SW480 (cell line): ENCODE results near the gene RIMS1.

ENCODE experiments used
- DNase-seq: peaks from one replicate; pipeline ENCODE4 v3.0.0-alpha.2; 2016; ENCODE audit warnings: low spot score

Gene RIMS1

DNA sequence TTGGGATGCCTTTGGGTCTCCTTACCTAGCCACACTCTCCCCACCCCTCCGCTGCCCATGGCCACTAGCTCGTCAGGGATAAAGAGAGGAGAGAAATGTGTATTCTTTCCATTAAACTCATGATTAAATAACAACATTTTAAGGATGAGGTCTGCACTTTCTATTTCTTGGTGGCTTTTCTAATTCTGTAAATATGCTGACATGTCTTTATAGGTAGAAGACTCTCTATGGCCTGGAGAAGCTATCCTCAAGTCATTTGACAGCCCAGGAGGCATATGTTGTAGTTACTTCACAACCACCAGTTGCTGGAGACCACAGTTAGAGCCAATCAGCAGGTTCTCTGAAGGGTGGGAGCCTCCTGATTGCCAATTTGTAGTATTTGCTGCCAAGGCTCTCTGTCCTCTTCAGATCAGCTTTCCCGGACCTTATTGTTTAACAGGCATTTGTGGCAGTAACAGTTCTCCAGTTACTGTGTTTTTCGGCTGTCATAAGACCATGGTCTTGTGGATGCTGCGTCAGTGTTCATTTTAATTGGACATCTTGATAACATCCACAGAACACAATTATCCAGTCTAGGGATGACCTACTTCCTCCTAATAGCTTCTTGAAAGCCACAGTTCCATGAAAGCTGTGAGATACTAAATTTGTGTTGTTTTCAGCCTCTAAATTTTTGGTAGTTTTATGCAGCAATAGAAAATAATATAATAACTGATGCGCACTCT, 530.6 kb downstream of the RIMS1 start:
- no peak for DNase-seq

DNA sequence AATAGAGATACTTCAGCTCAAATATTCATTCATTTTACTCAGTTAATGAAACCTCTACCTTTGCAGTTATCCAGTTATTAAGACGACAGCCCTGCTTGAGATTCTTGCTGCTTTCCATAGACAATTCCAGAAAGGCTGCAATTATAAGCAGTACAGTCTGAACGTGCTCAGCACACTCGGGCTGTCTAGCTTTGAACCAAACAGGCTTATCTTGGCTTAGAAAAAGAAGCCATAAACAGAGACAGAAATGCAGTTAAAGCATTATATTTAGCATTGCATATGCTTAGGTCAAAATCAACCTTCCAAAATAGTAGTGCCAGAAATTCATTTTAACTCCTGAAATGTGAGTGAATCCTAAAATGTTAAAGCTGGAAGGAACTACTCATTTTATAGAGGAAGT, 531.4 kb downstream of the RIMS1 start:
- no peak for DNase-seq

DNA sequence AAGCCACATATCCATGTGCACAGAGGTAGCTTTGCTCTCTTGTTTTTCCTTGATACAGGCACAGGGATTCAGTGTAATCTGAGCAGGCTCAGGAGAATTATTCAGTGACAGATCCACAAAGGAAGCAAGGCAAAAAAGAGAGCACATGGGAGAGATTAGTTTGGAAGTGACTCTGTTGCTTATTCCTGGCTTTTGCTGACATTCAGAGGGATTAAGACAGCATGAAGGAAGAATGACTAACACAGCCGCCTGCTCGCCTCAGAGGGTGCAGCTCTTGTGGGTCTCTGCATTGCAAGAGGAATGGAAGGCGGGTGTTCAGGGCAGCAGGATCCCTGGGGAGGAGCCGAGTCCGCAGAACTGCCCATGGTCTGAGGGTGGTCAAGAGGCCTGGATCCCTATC, 532.1 kb downstream of the RIMS1 start:
- DNase-seq, result no peak

DNA sequence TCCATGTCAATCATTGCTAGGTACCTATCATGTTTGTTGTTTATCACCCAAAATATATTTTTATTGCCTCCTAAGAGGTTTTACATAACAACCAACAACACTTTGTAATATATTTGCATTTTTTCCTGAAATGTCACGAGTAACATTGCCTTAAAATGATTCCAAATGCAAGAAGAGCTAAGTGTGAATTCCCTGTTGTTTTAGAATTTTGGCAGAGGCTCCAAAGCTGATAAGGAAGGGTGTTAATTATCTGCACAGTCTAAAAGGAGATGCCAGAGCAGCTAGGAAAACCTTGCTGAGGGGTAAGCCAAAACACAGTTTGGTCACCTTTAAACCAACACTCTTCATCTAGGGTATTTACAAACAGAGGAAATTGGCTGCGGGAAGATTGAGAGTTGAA, 533.6 kb downstream of the RIMS1 start:
- DNase-seq, result no peak

DNA sequence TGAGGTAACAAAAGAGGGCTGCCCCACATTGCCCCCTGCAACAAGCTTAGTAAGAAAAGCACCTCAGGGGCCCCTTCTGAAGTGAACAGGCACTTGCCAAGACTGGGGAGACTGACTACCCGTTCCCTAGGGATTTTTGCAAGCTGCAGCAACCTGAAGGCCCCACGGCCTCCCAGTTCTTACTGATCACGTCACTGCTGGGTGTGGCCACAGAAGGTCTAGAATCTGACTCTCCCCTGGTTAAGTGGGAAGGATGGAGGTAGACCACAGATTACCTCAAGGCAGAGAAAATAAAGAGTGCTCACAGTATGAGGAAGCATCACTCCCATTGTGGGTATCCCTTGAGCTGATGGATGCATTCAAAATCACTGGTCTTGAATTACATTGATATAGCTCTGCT, 534.1 kb downstream of the RIMS1 start:
- DNase-seq, result no peak

DNA sequence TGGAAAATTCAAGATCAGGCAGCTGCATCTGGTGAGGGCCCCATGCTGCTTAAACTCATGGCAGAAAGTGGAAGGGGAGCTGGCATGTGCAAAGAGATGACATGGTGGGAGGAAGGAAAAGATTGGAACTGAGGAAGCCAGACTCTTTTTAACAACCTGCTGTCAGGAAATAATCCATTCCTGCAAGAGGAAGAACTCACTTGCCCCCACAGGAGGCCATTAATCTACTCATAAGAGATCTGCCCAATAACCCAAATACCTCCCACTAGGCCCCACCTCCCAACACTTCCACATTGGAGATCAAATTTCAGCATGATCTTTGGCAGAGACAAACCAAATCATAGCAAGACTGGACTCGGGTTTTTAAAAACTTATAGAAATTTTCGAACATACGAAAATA, 535.0 kb downstream of the RIMS1 start:
- DNase-seq, result no peak

DNA sequence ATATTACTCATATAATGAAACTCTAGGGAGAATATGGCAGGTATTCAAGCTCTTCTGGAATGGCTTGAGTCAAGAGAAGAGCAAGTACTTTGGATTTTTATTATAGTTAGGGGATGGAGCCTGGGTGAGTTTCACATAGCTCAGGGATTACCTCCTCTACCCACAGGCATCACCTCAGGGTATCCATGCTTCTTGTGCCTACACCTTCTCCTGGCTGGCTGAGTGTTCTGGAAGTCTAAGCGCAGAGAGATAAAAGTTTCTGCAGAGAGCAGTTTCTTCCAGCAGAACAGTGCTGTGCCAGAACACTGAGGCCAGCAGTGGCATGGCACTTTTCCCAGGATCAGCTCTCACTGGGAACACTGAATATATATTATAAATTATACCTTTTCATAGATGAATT, 535.8 kb downstream of the RIMS1 start:
- no peak for DNase-seq

DNA sequence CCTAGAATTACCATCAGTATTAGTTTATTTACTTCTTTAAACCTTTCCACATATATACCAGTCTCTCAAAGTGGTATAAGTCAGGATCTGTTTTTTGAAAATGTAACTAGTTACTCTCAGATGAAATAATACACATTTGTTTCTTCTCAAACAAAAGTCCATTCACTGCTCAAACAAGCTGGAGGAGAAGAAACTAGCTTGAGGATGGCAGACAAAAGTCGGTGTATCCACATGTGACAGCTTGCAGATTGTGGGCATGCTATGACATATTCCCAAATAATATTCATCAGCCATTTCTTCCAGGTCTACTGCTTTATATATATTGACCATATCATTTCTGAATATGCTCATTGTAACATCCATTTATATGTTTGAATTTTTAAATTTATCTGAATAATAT, 538.1 kb downstream of the RIMS1 start:
- DNase-seq, result no peak

DNA sequence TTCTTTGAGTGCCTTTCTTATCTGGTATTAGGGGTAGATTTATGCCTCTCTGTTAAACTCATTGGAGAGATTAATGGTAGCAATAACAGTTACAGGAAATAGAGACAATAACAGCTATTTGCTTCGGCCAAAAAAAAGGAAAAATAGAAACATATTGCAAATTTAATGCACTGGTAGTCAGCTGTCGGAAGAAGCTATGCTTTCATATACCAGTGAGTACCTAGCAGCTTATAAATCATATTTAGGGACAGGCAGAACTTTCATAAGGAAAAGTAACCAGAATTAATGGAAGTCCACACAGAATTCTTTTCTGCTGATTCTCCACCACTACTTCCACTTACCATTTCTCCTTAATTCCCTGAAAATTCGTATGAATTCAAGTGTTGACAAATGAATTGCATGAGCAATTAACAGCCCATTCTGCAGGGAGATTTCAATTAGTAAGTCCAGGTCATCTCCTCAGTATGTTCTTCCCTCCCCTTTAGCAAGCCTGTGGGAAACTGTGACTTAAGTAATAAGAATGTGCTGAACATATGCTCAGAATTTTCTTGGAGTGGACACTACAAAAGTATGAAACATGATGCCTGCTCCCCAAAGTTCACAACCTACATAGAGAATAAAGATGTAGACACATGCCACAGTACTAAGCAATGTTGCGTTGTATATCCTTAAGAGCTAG, 538.8 kb downstream of the RIMS1 start:
- no peak for DNase-seq

DNA sequence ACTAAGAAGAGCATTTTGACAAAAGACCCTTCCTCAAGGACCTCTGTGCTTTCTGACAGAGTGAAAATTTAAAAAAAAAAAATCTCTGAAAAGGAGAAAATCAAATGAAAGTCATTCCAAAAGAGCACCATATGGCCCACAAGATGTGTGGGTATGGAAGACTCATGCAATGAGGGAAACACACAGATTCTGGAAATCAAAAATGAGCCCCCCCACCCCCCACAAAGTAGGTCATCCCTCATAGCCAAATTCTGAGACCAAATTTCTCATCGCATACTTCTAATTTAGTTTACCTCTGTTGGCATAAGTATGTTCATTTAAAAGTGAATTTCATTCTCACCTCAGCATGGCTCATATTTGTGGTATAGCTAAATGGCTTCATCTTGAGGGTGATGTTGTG, 554.3 kb downstream of the RIMS1 start:
- no peak for DNase-seq

DNA sequence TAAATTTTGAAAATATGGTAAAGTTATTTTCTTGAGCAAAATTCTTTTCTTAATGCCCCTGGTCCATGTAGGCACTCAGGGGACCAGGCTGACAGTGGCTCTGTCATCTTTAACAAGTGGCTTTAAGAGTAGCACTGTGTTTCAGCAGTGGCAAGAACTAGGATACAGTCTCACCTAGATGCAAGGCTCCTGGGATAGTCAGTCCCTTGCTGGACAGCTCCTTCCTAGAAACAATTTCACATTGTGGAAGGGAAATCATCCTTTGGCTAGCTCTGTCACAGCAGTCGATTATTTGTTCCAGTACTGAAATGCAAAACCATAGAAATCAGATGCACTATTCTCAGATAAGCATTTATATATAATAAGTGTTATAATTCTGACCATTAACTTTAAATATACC, 560.1 kb downstream of the RIMS1 start:
- no peak for DNase-seq
